HFF-Myc (cell line): ENCODE measurements around the gene TMEM176A.

ENCODE experiments used
- DNase-seq: peaks from one replicate; pipeline ENCODE4 v3.0.0-alpha.2; 2011; ENCODE audit warnings: low read depth; ENCODE audit errors: extremely low read depth
- H3K4me3 ChIP-seq: replicated peaks from 2 replicates; pipeline ENCODE4 v1.5.1; 2011; ENCODE audit warnings: low read depth, mild to moderate bottlenecking, control low read depth, low read length
- TF ChIP-seq, protein P1 (sequence below): IDR thresholded peaks from 2 replicates; pipeline ENCODE4 v1.5.1; 2012; ENCODE audit warnings: mild to moderate bottlenecking, low read depth, low read length, control low read depth; ENCODE audit errors: missing control alignments

Gene TMEM176A

DNA sequence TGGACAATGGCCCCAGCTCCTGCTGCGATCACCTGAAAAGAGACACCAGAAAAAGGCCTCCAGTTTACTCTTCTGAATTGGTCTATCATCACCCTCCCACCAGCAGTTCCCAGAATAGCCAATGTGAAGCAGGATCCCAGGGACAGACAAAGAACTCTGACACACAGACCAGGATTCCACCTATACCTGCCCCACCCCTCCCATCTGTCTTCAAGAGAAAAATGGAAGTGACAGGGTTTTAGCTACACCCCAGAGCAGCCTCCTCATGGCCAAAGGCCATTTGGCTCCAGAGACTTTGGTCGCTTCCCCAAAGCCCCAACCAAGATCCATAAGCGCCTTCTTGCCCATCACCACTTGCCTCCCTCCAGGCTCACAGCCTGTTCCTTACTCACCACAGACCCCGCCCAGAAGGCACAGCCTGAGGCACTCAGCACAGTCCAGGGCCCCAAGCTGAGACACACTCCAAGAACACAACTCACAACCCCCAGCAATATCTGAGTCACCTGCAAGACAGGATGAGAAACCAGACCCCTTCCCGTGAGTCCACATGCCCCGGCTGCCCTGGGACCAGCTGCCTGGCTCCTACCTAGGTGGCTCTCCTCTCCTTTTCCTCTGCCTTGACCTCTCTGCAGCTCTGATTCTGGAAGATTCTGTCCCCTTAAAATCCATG, 6.9 kb upstream of the TMEM176A start:
- no peak overlapping the region for H3K4me3 ChIP-seq
- TF ChIP-seq, protein P1, sequence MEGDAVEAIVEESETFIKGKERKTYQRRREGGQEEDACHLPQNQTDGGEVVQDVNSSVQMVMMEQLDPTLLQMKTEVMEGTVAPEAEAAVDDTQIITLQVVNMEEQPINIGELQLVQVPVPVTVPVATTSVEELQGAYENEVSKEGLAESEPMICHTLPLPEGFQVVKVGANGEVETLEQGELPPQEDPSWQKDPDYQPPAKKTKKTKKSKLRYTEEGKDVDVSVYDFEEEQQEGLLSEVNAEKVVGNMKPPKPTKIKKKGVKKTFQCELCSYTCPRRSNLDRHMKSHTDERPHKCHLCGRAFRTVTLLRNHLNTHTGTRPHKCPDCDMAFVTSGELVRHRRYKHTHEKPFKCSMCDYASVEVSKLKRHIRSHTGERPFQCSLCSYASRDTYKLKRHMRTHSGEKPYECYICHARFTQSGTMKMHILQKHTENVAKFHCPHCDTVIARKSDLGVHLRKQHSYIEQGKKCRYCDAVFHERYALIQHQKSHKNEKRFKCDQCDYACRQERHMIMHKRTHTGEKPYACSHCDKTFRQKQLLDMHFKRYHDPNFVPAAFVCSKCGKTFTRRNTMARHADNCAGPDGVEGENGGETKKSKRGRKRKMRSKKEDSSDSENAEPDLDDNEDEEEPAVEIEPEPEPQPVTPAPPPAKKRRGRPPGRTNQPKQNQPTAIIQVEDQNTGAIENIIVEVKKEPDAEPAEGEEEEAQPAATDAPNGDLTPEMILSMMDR, result no peak
- no peak for DNase-seq

DNA sequence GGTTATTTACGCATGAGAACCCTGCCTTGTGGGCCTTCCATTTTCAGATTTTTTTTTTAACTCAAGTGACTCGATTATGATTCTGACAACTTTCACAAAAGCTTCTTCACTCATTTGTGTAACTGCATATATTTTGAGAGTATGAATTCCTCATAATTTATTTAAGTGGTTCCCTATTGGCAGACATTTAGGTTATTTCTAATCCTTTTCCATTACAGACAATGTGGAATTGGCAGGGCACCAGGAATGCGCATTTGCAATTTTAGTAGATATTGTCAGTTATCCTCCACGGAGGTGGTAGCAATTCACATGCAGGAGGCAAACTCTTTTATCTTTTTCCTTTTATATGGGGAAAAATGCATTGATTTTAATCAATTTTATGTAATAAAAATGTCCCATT, 2.9 kb upstream of the TMEM176A start:
- TF ChIP-seq, protein P1, result no peak

DNA sequence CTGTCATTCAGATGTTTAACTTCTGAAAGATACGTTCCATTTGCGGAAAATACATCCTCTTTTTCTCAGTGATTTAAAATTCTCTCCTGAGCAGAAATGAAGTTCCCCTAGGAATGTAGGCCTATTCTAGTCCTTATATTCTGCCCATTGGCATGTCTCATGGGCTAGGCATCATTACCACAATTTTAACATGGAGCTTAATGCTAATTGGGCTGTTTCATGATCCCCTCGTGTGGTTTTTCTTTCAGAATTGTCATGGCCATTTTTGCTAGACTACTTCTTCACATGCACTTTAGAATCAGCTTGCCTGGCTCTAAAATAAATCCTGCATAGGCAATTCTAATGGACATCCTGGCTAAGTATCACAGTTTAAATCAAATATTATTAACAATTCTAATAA, 1.4 kb upstream of the TMEM176A start:
- no peak overlapping the region for H3K4me3 ChIP-seq
- TF ChIP-seq, protein P1, result no peak
- no peak for DNase-seq

More for the DNA sequence above, 2.9 kb upstream of the TMEM176A start:
- no peak overlapping the region for H3K4me3 ChIP-seq
- DNase-seq, result no peak

DNA sequence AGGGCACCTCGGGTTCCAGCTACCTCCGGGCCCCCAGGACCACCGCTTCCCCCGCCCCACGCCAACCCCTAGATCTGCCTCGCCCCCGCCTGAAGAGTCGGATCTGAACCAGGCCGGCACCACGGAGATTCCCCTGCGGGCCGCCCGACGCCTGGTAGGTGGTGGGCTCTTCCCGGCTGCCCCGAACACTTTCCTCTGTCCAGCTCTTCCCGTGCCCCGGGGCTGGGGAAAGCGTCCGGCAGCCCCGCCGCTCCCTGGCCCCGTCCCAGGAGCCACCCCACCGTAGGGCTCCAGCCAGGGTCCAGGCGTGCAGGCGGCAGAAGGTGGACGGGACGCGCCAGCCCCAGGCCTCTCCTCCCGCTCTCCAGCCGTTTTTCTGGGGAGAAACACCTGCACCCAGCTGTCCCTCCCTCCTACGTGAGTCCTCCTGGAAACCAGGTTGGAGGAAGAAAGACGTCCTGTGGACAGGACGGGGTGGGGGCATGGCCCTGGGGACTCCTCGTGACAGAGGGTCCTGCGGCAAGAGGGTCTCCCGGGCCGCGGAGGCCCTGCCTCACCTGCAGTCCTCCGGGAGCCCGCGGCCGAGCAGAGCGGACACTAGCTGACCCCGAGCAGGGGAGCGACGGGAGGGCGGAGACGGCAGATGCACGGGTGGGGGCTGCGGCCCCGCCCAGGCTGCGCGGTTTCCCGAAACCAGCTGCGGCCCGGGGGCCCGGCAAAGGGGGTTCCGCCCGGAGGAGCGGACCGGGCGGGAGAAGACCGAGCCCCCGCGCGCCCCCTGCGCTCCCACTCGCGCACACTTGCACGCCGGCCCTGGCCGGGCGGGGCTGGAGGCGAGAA, 608 bp upstream of the TMEM176A start, which contains the start of gene TMEM176B:
Gene TMEM176B, minus strand, starts transcription at position 624 of the 840 bp plus-strand sequence. CDS start 3,795 bp downstream, outside the sequence.
- TF ChIP-seq, protein P1, result no peak
- no peak within 1 kb of the TSS for H3K4me3 ChIP-seq
- DNase-seq, result no peak

DNA sequence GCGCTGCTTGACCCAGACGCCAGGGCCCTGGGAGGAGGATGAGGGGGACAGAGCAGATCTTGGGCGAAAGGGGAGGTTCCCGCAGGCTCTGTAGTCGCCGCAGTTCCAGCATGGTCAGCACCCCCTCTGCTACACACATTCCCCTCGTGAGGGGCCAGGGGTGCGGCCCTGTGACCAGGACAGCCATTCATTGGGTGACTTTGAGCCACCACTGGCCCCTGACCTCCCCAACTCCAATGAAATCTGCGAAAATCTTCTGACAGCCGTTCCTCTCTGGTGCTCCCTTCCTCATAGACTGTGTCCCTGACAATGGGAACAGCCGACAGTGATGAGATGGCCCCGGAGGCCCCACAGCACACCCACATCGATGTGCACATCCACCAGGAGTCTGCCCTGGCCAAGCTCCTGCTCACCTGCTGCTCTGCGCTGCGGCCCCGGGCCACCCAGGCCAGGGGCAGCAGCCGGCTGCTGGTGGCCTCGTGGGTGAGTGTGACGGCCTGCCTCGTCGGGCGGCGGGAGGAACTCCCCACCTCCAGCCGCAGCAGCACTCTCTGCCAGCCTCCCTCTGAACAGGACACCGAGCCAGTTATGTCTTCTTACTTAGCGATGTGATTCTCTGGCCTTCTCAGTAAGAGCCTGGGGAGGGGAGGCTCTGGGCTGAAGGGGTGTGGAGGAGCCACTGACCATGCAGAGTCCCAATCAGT, 825 bp downstream of the TMEM176A start:
- DNase-seq, result no peak
- no peak overlapping the region for H3K4me3 ChIP-seq
- TF ChIP-seq, protein P1, result no peak

DNA sequence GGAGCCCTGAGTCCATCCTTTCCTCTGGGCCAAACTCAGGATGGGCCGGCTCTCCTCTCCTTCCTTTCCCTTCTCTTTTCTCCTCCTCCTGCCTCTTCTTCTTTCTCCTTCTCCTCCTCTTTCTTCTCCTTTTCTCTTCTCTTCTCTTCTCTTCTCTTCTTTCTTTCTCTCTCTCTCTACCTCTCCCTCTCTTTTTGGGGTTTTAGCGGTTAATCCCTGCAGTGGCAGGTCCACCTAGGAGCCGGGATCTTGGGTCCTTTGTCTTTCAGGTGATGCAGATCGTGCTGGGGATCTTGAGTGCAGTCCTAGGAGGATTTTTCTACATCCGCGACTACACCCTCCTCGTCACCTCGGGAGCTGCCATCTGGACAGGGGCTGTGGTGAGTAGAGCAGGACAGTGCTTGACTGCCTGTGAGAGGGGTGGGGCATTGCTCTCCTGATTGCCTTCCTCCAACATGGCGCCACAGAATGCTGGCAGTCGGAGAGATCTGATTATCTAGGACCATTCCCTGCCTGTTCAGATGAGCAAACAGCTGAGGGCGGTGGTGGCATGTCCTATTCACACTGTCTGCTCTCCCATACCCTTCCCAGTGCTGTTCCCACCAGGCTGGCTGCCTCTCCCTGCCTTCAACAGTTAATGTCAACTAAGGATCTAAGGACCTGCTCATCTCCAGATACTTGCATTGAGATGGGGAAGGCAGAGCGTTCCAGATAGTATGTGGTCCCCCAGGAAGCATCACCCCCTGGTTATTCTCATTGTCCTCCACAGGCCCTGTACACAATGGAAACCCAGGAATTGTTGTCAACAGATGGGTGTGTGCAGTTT, 1.6 kb downstream of the TMEM176A start:
- DNase-seq, result no peak
- TF ChIP-seq, protein P1, result no peak
- H3K4me3 ChIP-seq, result no peak overlapping the region
